Endothelial cell of umbilical vein (primary cell): ENCODE measurements around the gene ZER1.

Source experiments
- POLR2A ChIP-seq: IDR thresholded peaks from 2 replicates; pipeline ENCODE4 v1.6.1; 2012; ENCODE audit warnings: low read depth, mild to moderate bottlenecking, control low read depth, low read length
- POLR2AphosphoS5 ChIP-seq: IDR thresholded peaks from 2 replicates; pipeline ENCODE4 v1.6.1; 2012; ENCODE audit warnings: low read depth, mild to moderate bottlenecking, control low read depth, low read length, moderate library complexity; ENCODE audit not compliant: insufficient read depth
- TF ChIP-seq, protein P1 (sequence below), 2 donors: IDR thresholded peaks; 1 replicate in 1 of 2; 2 replicates in 1 of 2; pipeline ENCODE4 v1.5.1; 2011; ENCODE audit warnings: low read length in 2 of 2, mild to moderate bottlenecking in 2 of 2, moderate library complexity in 2 of 2, control low read depth in 1 of 2, inconsistent platforms in 1 of 2, low read depth in 1 of 2; ENCODE audit not compliant: insufficient read depth in 1 of 2; ENCODE audit errors: extremely low read depth in 1 of 2

- TF ChIP-seq, protein P1, sequence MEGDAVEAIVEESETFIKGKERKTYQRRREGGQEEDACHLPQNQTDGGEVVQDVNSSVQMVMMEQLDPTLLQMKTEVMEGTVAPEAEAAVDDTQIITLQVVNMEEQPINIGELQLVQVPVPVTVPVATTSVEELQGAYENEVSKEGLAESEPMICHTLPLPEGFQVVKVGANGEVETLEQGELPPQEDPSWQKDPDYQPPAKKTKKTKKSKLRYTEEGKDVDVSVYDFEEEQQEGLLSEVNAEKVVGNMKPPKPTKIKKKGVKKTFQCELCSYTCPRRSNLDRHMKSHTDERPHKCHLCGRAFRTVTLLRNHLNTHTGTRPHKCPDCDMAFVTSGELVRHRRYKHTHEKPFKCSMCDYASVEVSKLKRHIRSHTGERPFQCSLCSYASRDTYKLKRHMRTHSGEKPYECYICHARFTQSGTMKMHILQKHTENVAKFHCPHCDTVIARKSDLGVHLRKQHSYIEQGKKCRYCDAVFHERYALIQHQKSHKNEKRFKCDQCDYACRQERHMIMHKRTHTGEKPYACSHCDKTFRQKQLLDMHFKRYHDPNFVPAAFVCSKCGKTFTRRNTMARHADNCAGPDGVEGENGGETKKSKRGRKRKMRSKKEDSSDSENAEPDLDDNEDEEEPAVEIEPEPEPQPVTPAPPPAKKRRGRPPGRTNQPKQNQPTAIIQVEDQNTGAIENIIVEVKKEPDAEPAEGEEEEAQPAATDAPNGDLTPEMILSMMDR (IDR thresholded peaks at IDR 0.05; ENCODE audit: extremely low read depth in 1 of 2, insufficient read depth in 1 of 2, low read depth in 1 of 2, low read length in 2 of 2), result no peak
- no peak for TF ChIP-seq POLR2A
- no peak for TF ChIP-seq POLR2AphosphoS5
Observed at GRCh38 chr9:128706045-128706444, 65.7 kb downstream of the ZER1 start.
